KOPT-K1 (cell line): ENCODE data around the gene ULBP2.
"Not testable (repeated sequence)": the region's sequence is repeated elsewhere in the genome, so short reads cannot be mapped to it uniquely, and the experiment has no call there.

Experiments
- H3K27ac ChIP-seq: fragments of 200-600 bp; sonication (generic); 2 replicates; pipeline ENCODE4 v1.5.1; 2016; ENCODE audit warnings: antibody characterized with exemption, mild to moderate bottlenecking, low read depth, low read length; ENCODE audit not compliant: poor library complexity, severe bottlenecking
- H3K36me3 ChIP-seq: fragments of 200-600 bp; sonication (generic); 2 replicates; pipeline ENCODE4 v1.5.1; 2017; ENCODE audit warnings: antibody characterized with exemption, mild to moderate bottlenecking, low read length, moderate library complexity; ENCODE audit not compliant: insufficient read depth
- H3K9me3 ChIP-seq: fragments of 200-600 bp; sonication (generic); 2 replicates; pipeline ENCODE4 v1.5.1; 2017; ENCODE audit warnings: antibody characterized with exemption, low read length, mild to moderate bottlenecking; ENCODE audit not compliant: insufficient read depth, poor library complexity, severe bottlenecking

ULBP2 gene

GRCh38 chr6:149983145-149983544 is 41.3 kb downstream of the ULBP2 start:
- no peaks in the 10 kb centered on the region for H3K36me3 ChIP-seq
- no peak overlapping the region for H3K27ac ChIP-seq
- H3K9me3 ChIP-seq, result no peaks in the 10 kb centered on the region

- H3K36me3 ChIP-seq, result no peaks in the 10 kb centered on the region
- no peak overlapping the region for H3K27ac ChIP-seq
- H3K9me3 ChIP-seq, result no peaks in the 10 kb centered on the region
Observed at GRCh38 chr6:149984773-149985172, 43.0 kb downstream of the ULBP2 start.

DNA sequence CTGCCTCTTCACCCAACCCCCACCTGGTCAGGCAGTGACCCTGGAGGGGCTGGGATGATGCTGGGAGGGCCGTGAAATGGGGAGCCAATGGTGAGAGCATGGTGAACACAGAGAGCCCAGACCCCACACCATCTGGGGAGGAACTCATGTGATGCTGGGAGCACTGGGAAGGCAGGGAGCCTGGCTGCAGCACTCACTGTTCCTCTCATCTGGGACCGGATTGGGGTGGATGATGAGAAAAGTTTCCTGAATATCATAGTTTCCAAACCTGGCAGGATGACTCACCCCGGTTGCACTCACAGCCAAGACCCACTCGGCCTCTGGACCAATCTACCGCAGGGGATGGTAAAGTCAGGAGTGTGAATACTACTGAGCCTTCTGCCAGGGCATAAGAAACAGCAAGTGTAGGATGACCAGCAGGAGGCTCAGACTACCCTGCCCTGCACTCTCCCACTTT is 43.7 kb downstream of the ULBP2 start:
- Histone ChIP-seq H3K9me3 (no peaks in the 10 kb centered on the region), H3K27ac (peak overlapping the region; percentile 0), H3K36me3 (no peaks in the 10 kb centered on the region)

- H3K36me3 ChIP-seq, result no peaks in the 10 kb centered on the region
- no peaks in the 10 kb centered on the region for H3K9me3 ChIP-seq
- H3K27ac ChIP-seq, result peak overlapping the region; percentile 29
Observed at GRCh38 chr6:149987602-149988107, 45.8 kb downstream of the ULBP2 start.

- Histone ChIP-seq H3K36me3 (no peaks in the 10 kb centered on the region), H3K9me3 (no peaks in the 10 kb centered on the region), H3K27ac (peak overlapping the region; percentile 85)
Observed at GRCh38 chr6:149988550-149989346, 46.9 kb downstream of the ULBP2 start.

- no peaks in the 10 kb centered on the region for H3K36me3 ChIP-seq
- H3K27ac ChIP-seq, result peak overlapping the region; percentile 85
- H3K9me3 ChIP-seq, result no peaks in the 10 kb centered on the region
Observed at GRCh38 chr6:149990212-149990660, 48.4 kb downstream of the ULBP2 start.

- Histone ChIP-seq H3K9me3 (no peaks in the 10 kb centered on the region), H3K36me3 (peaks cover 3% of the 10 kb centered on the region), H3K27ac (peak overlapping the region; percentile 85)
Observed at GRCh38 chr6:149990661-149991471, 49.1 kb downstream of the ULBP2 start.

GRCh38 chr6:149991472-149991795 is 49.6 kb downstream of the ULBP2 start:
- H3K36me3 ChIP-seq, H3K9me3 ChIP-seq: not testable (repeated sequence)
- peak overlapping the region; percentile 85 for H3K27ac ChIP-seq

GRCh38 chr6:149991838-149992237 is 50.0 kb downstream of the ULBP2 start:
- H3K27ac ChIP-seq, result peak overlapping the region; percentile 85
- peaks cover 13% of the 10 kb centered on the region for H3K36me3 ChIP-seq
- no peaks in the 10 kb centered on the region for H3K9me3 ChIP-seq

- Histone ChIP-seq H3K9me3 (no peaks in the 10 kb centered on the region), H3K27ac (no peak overlapping the region), H3K36me3 (peaks cover 36% of the 10 kb centered on the region)
Observed at GRCh38 chr6:149995235-149995750, 53.5 kb downstream of the ULBP2 start.

- no peak overlapping the region for H3K27ac ChIP-seq
- H3K9me3 ChIP-seq, result no peaks in the 10 kb centered on the region
- peaks cover 43% of the 10 kb centered on the region for H3K36me3 ChIP-seq
Observed at GRCh38 chr6:149995971-149996370, 54.2 kb downstream of the ULBP2 start.
